ENCODE data around the gene PIK3C2G. TPM values are rescaled to one million over a fixed set of nuclear protein-coding genes. Genes with fewer than 3 reads are reported as not detected.

PIK3C2G gene
- total and polyA plus RNA-seq, 4 donors, result 0.11 to 4.8 (median 0.74) TPM; not detected in 1

GRCh38 chr12:18355429-18355828, 94.1 kb downstream of the PIK3C2G start:
- WGBS, 2 donors, result 91 to 96% methylated on average over 5 of the region's 5 CpGs
- no peak overlapping the region for H3K27ac ChIP-seq (ENCODE audit: low read depth in 1 of 2, low read length in 1 of 2)
- H3K9me3 ChIP-seq (ENCODE audit: control insufficient read depth in 4 of 4, insufficient read depth in 3 of 4, low read length in 3 of 4), result peaks cover 0 to 3% (median 0%) of the 10 kb centered on the region in 4 donors
- no peak for ATAC-seq (ENCODE audit: insufficient read depth, low FRiP score)
- TF ChIP-seq CTCF (IDR thresholded peaks at IDR 0.05; ENCODE audit: control extremely low read depth, extremely low read depth), result no peak
- H3K4me3 ChIP-seq, result no peak overlapping the region
- H3K4me1 ChIP-seq (ENCODE audit: control insufficient read depth in 5 of 5, insufficient read depth in 5 of 5, low read length in 5 of 5), result no peaks in the 10 kb centered on the region
- H3K27me3 ChIP-seq (ENCODE audit: control insufficient read depth in 3 of 3, insufficient read depth in 3 of 3, low read length in 2 of 3), result no peaks in the 10 kb centered on the region
- DNase-seq, result no peak
- no peak overlapping the region for H3K9ac ChIP-seq (ENCODE audit: insufficient read depth in 1 of 2, low read length in 2 of 2)
- no peaks in the 10 kb centered on the region for H3K36me3 ChIP-seq (ENCODE audit: control insufficient read depth in 4 of 4, insufficient read depth in 4 of 4, low read length in 4 of 4)

GRCh38 chr12:18358077-18358476, 96.8 kb downstream of the PIK3C2G start:
- 84 to 86% methylated on average over 2 of the region's 2 CpGs for WGBS, 2 donors
- TF ChIP-seq CTCF (IDR thresholded peaks at IDR 0.05; ENCODE audit: control extremely low read depth, extremely low read depth), result no peak
- ATAC-seq (ENCODE audit: insufficient read depth, low FRiP score), result no peak

GRCh38 chr12:18358930-18359329, 97.6 kb downstream of the PIK3C2G start:
- no peak for DNase-seq
- no peak overlapping the region for H3K4me3 ChIP-seq
- H3K27ac ChIP-seq (ENCODE audit: low read depth in 1 of 2, low read length in 1 of 2), result no peak overlapping the region
- no peaks in the 10 kb centered on the region for H3K36me3 ChIP-seq (ENCODE audit: control insufficient read depth in 4 of 4, insufficient read depth in 4 of 4, low read length in 4 of 4)
- H3K9ac ChIP-seq (ENCODE audit: insufficient read depth in 1 of 2, low read length in 2 of 2), result no peak overlapping the region
- TF ChIP-seq CTCF (IDR thresholded peaks at IDR 0.05; ENCODE audit: control extremely low read depth, extremely low read depth), result no peak
- no peaks in the 10 kb centered on the region for H3K27me3 ChIP-seq (ENCODE audit: control insufficient read depth in 3 of 3, insufficient read depth in 3 of 3, low read length in 2 of 3)
- no peaks in the 10 kb centered on the region for H3K4me1 ChIP-seq (ENCODE audit: control insufficient read depth in 5 of 5, insufficient read depth in 5 of 5, low read length in 5 of 5)
- 89% methylated on average over 2 of the region's 2 CpGs for WGBS, 2 donors
- ATAC-seq (ENCODE audit: insufficient read depth, low FRiP score), result no peak
- peaks cover 0 to 3% (median 0%) of the 10 kb centered on the region in 4 donors for H3K9me3 ChIP-seq (ENCODE audit: control insufficient read depth in 4 of 4, insufficient read depth in 3 of 4, low read length in 3 of 4)

More at GRCh38 chr12:18358077-18358476, 96.8 kb downstream of the PIK3C2G start:
- Histone ChIP-seq H3K9ac (ENCODE audit: insufficient read depth in 1 of 2, low read length in 2 of 2) (no peak overlapping the region), H3K27ac (ENCODE audit: low read depth in 1 of 2, low read length in 1 of 2) (no peak overlapping the region), H3K36me3 (ENCODE audit: control insufficient read depth in 4 of 4, insufficient read depth in 4 of 4, low read length in 4 of 4) (no peaks in the 10 kb centered on the region), H3K4me3 (no peak overlapping the region), H3K27me3 (ENCODE audit: control insufficient read depth in 3 of 3, insufficient read depth in 3 of 3, low read length in 2 of 3) (no peaks in the 10 kb centered on the region), H3K4me1 (ENCODE audit: control insufficient read depth in 5 of 5, insufficient read depth in 5 of 5, low read length in 5 of 5) (no peaks in the 10 kb centered on the region), H3K9me3 (ENCODE audit: control insufficient read depth in 4 of 4, insufficient read depth in 3 of 4, low read length in 3 of 4) (peaks cover 0 to 3% (median 0%) of the 10 kb centered on the region in 4 donors)
- no peak for DNase-seq

GRCh38 chr12:18361433-18361832, 100.1 kb downstream of the PIK3C2G start:
- Histone ChIP-seq H3K27ac (ENCODE audit: low read depth in 1 of 2, low read length in 1 of 2) (no peak overlapping the region), H3K4me1 (ENCODE audit: control insufficient read depth in 5 of 5, insufficient read depth in 5 of 5, low read length in 5 of 5) (no peaks in the 10 kb centered on the region), H3K27me3 (ENCODE audit: control insufficient read depth in 3 of 3, insufficient read depth in 3 of 3, low read length in 2 of 3) (no peaks in the 10 kb centered on the region), H3K4me3 (no peak overlapping the region), H3K36me3 (ENCODE audit: control insufficient read depth in 4 of 4, insufficient read depth in 4 of 4, low read length in 4 of 4) (no peaks in the 10 kb centered on the region), H3K9me3 (ENCODE audit: control insufficient read depth in 4 of 4, insufficient read depth in 3 of 4, low read length in 3 of 4) (peaks cover 0 to 1% (median 0%) of the 10 kb centered on the region in 4 donors), H3K9ac (ENCODE audit: insufficient read depth in 1 of 2, low read length in 2 of 2) (no peak overlapping the region)
- TF ChIP-seq CTCF (IDR thresholded peaks at IDR 0.05; ENCODE audit: control extremely low read depth, extremely low read depth), result no peak
- DNase-seq, result no peak
- no peak for ATAC-seq (ENCODE audit: insufficient read depth, low FRiP score)

Data from lung (tissue), 12 donors.